RWPE1 (cell line): Measurements from ENCODE around the gene FOXQ1.

Source experiments
- CTCF ChIA-PET: fragments of 350-600 bp; sonication (Branson Sonifier 250); formaldehyde crosslinking; extraction: SDS; loops from one replicate; lab custom pipeline; 2021; lab: Yijun Ruan, JAX
- POLR2A ChIA-PET: fragments of 400-600 bp; formaldehyde crosslinking; extraction: SDS; loops from one replicate; lab custom pipeline; 2020; ENCODE audit warnings: antibody characterized with exemption; ENCODE audit not compliant: low non-redundant PET; lab: Yijun Ruan, JAX
- DNase-seq: peaks from one replicate; pipeline ENCODE4 v3.0.0; 2012; ENCODE audit warnings: low spot score
- H3K27ac ChIP-seq: fragments of 450-650 bp; 2 replicates; pipeline ENCODE4 v1.5.1; 2017
- TF ChIP-seq, protein P1 (sequence below): fragments of 450-650 bp; conservative IDR thresholded peaks from 2 replicates; pipeline ENCODE4 v1.5.1; 2017; ENCODE audit warnings: low read depth, mild to moderate bottlenecking

FOXQ1 gene

DNA sequence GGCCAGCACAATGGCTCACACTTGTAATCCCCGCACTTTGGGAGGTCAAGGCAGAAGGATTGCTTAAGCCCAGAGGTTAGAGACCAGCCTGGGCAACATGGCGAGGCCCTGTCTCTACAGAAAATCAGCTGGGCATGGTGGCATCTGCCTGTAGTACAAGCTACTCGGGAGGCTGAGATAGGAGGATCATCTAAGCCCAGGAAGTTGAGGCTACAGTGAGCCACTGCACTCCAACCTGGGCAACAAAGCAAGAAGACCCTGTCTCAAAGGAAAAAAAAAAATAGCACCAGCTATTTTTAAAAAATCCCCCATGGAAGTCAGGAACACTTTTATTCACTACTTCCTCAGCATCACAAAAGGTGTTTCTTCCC is 45.2 kb upstream of the FOXQ1 start:
- TF ChIP-seq, protein P1, sequence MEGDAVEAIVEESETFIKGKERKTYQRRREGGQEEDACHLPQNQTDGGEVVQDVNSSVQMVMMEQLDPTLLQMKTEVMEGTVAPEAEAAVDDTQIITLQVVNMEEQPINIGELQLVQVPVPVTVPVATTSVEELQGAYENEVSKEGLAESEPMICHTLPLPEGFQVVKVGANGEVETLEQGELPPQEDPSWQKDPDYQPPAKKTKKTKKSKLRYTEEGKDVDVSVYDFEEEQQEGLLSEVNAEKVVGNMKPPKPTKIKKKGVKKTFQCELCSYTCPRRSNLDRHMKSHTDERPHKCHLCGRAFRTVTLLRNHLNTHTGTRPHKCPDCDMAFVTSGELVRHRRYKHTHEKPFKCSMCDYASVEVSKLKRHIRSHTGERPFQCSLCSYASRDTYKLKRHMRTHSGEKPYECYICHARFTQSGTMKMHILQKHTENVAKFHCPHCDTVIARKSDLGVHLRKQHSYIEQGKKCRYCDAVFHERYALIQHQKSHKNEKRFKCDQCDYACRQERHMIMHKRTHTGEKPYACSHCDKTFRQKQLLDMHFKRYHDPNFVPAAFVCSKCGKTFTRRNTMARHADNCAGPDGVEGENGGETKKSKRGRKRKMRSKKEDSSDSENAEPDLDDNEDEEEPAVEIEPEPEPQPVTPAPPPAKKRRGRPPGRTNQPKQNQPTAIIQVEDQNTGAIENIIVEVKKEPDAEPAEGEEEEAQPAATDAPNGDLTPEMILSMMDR = no peak
- ChIA-PET CTCF (no interaction called here), POLR2A (no interaction called here)
- no peak overlapping the region for H3K27ac ChIP-seq
- DNase-seq = no peak

GRCh38 chr6:1267057-1267732 is 44.7 kb upstream of the FOXQ1 start:
- TF ChIP-seq, protein P1 = no peak
- ChIA-PET POLR2A (no interaction called here), CTCF (interaction anchor here (1.2 kb wide), 1 partner anchor 179 kb away, joined by 3 read pairs; no protein-coding TSS in a partner anchor)
- DNase-seq = peak; percentile 80
- H3K27ac ChIP-seq = no peak overlapping the region

DNA sequence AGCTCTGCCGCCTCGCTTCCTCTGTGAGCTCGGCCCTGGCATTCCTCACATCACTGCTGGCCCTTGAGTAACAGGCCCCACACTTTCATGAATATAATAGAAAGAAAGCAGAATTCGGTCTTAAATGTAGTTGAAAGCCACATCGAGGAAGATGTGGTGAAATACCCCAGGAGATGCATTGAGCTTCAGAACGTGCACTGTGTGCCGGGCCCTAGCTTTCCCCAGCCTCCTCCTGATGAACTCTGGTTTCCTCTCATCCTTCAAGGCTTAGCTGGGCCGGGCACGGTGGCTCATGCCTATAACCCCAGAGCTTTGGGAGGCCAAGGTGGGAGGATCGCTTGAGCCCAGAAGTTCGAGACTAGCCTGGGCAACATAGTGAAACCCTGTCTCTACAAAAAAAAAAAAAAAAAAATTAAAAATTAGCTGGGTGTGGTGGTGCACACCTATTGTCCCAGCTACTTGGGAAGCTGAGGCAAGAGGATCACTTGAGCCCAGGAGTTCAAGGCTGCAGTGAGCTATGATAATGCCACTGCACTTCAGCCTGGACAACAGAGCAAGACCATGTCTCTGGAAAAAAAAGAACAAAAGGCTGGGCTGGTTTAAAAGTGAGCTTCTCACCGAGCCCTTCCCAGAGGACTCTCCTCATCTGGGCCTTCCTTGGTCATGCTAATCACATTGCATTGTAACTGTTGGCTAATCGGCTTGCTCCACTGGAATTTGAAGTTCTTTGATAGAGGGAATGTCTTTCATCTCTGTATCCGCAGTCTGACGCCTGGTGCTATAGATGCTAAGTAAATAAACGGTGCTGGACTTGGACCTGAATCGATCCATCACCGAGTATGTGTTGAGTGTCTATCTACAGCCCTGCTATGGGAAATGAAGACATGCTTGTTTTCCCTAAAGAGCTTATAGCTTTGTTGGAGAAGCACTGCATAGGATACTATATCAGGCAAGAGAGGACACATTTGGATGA is 43.8 kb upstream of the FOXQ1 start:
- H3K27ac ChIP-seq = no peak overlapping the region
- ChIA-PET POLR2A (interaction anchor here (0.6 kb wide), 1 partner anchor 67 kb away, joined by 3 read pairs; no protein-coding TSS in a partner anchor), CTCF (interaction anchor here (1.2 kb wide), 1 partner anchor 180 kb away, joined by 3 read pairs; no protein-coding TSS in a partner anchor)
- TF ChIP-seq, protein P1 = no peak
- no peak for DNase-seq

- H3K27ac ChIP-seq = no peak overlapping the region
- TF ChIP-seq, protein P1 = no peak
- ChIA-PET POLR2A (no interaction called here), CTCF (no interaction called here)
- no peak for DNase-seq
Measured at GRCh38 chr6:1271071-1271763, 40.7 kb upstream of the FOXQ1 start.

GRCh38 chr6:1278061-1278720 is 33.7 kb upstream of the FOXQ1 start:
- no peak overlapping the region for H3K27ac ChIP-seq
- CTCF ChIA-PET = no interaction called here
- TF ChIP-seq, protein P1 = no peak
- DNase-seq = no peak
- POLR2A ChIA-PET = no interaction called here
